Smooth muscle cell (in vitro differentiated cells): Measurements from ENCODE around the gene MAP3K15. TPM values are rescaled to one million over a fixed set of nuclear protein-coding genes. Genes with fewer than 3 reads are reported as not detected.
"Not testable (repeated sequence)": the region's sequence is repeated elsewhere in the genome, so short reads cannot be mapped to it uniquely, and the experiment has no call there.

Source experiments
- DNase-seq: peaks from one replicate; lab custom pipeline; 2025; ENCODE audit not compliant: unreplicated experiment; lab: John Stamatoyannopoulos, UW
- H2AFZ ChIP-seq: fragments of 200-600 bp; sonication (generic); 2 replicates; pipeline ENCODE4 v1.6.0; 2016; ENCODE audit warnings: antibody characterized with exemption, low read depth, mild to moderate bottlenecking
- H3F3A ChIP-seq: fragments of 200-600 bp; sonication (generic); 2 replicates; pipeline ENCODE4 v1.6.0; 2017; ENCODE audit warnings: antibody characterized with exemption, low read depth
- H3K27ac ChIP-seq: fragments of 200-600 bp; sonication (generic); 2 replicates; pipeline ENCODE4 v1.5.1; 2016; ENCODE audit warnings: low read depth, mild to moderate bottlenecking
- H3K27me3 ChIP-seq: fragments of 200-600 bp; sonication (generic); 2 replicates; pipeline ENCODE4 v1.6.1; 2016; ENCODE audit warnings: low read depth, mild to moderate bottlenecking
- H3K36me3 ChIP-seq: fragments of 200-600 bp; sonication (generic); 2 replicates; pipeline ENCODE4 v1.5.1; 2016; ENCODE audit warnings: low read depth
- H3K4me1 ChIP-seq: fragments of 200-600 bp; sonication (generic); 2 replicates; pipeline ENCODE4 v1.5.1; 2016; ENCODE audit warnings: low read depth
- H3K4me2 ChIP-seq: fragments of 200-600 bp; sonication (generic); 2 replicates; pipeline ENCODE4 v1.6.0; 2016; ENCODE audit warnings: mild to moderate bottlenecking
- H3K4me3 ChIP-seq: fragments of 200-600 bp; sonication (generic); 2 replicates; pipeline ENCODE4 v1.5.1; 2016; ENCODE audit warnings: mild to moderate bottlenecking
- H3K79me2 ChIP-seq: fragments of 200-600 bp; sonication (generic); 2 replicates; pipeline ENCODE4 v1.6.0; 2016; ENCODE audit warnings: low read depth, mild to moderate bottlenecking
- H3K9ac ChIP-seq: fragments of 200-600 bp; sonication (generic); 2 replicates; pipeline ENCODE4 v1.6.0; 2016; ENCODE audit warnings: low read depth
- H3K9me3 ChIP-seq: fragments of 200-600 bp; sonication (generic); replicated peaks from 2 replicates; pipeline ENCODE4 v1.5.1; 2016; ENCODE audit warnings: low read depth
- H4K20me1 ChIP-seq: fragments of 200-600 bp; sonication (generic); 2 replicates; pipeline ENCODE4 v1.6.0; 2016; ENCODE audit warnings: low read depth
- CTCF ChIP-seq: fragments of 200-600 bp; sonication (generic); IDR thresholded peaks from 2 replicates; pipeline ENCODE4 v1.5.1; 2017; ENCODE audit warnings: borderline replicate concordance, mild to moderate bottlenecking, antibody characterized with exemption; ENCODE audit not compliant: insufficient read depth, poor library complexity, severe bottlenecking
- WGBS: methylation state at CpG from one replicate; pipeline ENCODE4 v1.1.7; 2016; ENCODE audit warnings: low lambda C conversion rate; 5-methylcytosine and 5-hydroxymethylcytosine counted together
- polyA plus RNA-seq: library from polyadenylated mRNA; unstranded; fragments of >200 nt; fragmentation: Nextera tagmentation; extraction: Ambion mirVana; gene quantifications from 2 replicates; pipeline ENCODE4 v1.2.1, GENCODE V29; 2016
- total RNA-seq: library from RNA; depleted of rRNA; stranded (reverse); fragments of >200 nt; gene quantifications from 2 replicates; pipeline ENCODE4 v1.2.3, GENCODE V29; 2014

The MAP3K15 gene
- total and polyA plus RNA-seq, 2 experiments from 2014 or later = 1.6 TPM; not detected in 1

GRCh38 chrX:19513383-19513782 lies 1.9 kb downstream of the MAP3K15 start:
- WGBS = 51% methylated on average over 4 of the region's 4 CpGs
- no peak for DNase-seq
- H3K9ac ChIP-seq = no peak overlapping the region
- H3K4me1 ChIP-seq = no peaks in the 10 kb centered on the region
- H3K9me3 ChIP-seq = no peaks in the 10 kb centered on the region
- no peaks in the 10 kb centered on the region for H3K36me3 ChIP-seq
- TF ChIP-seq CTCF = no peak
- H3K4me3 ChIP-seq = no peak overlapping the region
- no peak overlapping the region for H3K4me2 ChIP-seq
- no peaks in the 10 kb centered on the region for H4K20me1 ChIP-seq
- H3K79me2 ChIP-seq = no peaks in the 10 kb centered on the region
- H3K27me3 ChIP-seq = peaks cover 36% of the 10 kb centered on the region
- no peak overlapping the region for H3K27ac ChIP-seq
- H3F3A ChIP-seq = no peaks in the 10 kb centered on the region
- no peak overlapping the region for H2AFZ ChIP-seq

- H3K9me3 ChIP-seq = no peaks in the 10 kb centered on the region
- WGBS = 64% methylated on average over 9 of the region's 9 CpGs
- H3K4me1 ChIP-seq = no peaks in the 10 kb centered on the region
- no peak overlapping the region for H3K27ac ChIP-seq
- H3K36me3 ChIP-seq = no peaks in the 10 kb centered on the region
- H3K79me2 ChIP-seq = no peaks in the 10 kb centered on the region
- H4K20me1 ChIP-seq = no peaks in the 10 kb centered on the region
- no peak overlapping the region for H2AFZ ChIP-seq
- DNase-seq = no peak
- H3K27me3 ChIP-seq = peaks cover 32% of the 10 kb centered on the region
- no peak overlapping the region for H3K4me3 ChIP-seq
- H3K4me2 ChIP-seq = no peak overlapping the region
- TF ChIP-seq CTCF = no peak
- H3K9ac ChIP-seq = no peak overlapping the region
- H3F3A ChIP-seq = no peaks in the 10 kb centered on the region
These were observed 2.3 kb downstream of the MAP3K15 start for GRCh38 chrX:19512961-19513360.

- no peak for TF ChIP-seq CTCF
- Histone ChIP-seq H3K4me3 (no peak overlapping the region), H3K4me1 (no peaks in the 10 kb centered on the region), H3K9me3 (no peaks in the 10 kb centered on the region), H3K27ac (no peak overlapping the region), H4K20me1 (no peaks in the 10 kb centered on the region), H3F3A (no peaks in the 10 kb centered on the region), H2AFZ (no peak overlapping the region), H3K4me2 (no peak overlapping the region), H3K9ac (no peak overlapping the region), H3K36me3 (no peaks in the 10 kb centered on the region), H3K27me3 (peaks cover 27% of the 10 kb centered on the region), H3K79me2 (no peaks in the 10 kb centered on the region)
- DNase-seq = no peak
- WGBS = 83% methylated on average over 8 of the region's 8 CpGs
These were observed 2.9 kb downstream of the MAP3K15 start for GRCh38 chrX:19512359-19512758.

GRCh38 chrX:19511796-19512195 lies 3.5 kb downstream of the MAP3K15 start:
- H3K27ac ChIP-seq, H2AFZ ChIP-seq, H3K4me2 ChIP-seq, H3K9me3 ChIP-seq, H3K4me1 ChIP-seq, H3K9ac ChIP-seq, H3K36me3 ChIP-seq, DNase-seq, H3K79me2 ChIP-seq, H4K20me1 ChIP-seq, H3K4me3 ChIP-seq, H3F3A ChIP-seq: not testable (repeated sequence)
- H3K27me3 ChIP-seq = peaks cover 23% of the 10 kb centered on the region
